Testis (tissue), 2 donors: ENCODE results near the gene CNKSR1.

Experiments used
- CTCF ChIP-seq, 3 experiments: fragments of 450-650 bp in 2 of 3; fragments of 200-600 bp in 1 of 3; sonication (generic) in 1 of 3; IDR thresholded peaks; one replicate each; pipeline ENCODE4 v1.5.1; 2016 to 2019; ENCODE audit warnings: antibody characterized with exemption in 3 of 3, mild to moderate bottlenecking in 2 of 3, moderate library complexity in 1 of 3
- POLR2A ChIP-seq: fragments of 450-650 bp; IDR thresholded peaks from one replicate; pipeline ENCODE4 v1.6.1; 2017; ENCODE audit warnings: antibody characterized with exemption, mild to moderate bottlenecking, moderate library complexity

DNA sequence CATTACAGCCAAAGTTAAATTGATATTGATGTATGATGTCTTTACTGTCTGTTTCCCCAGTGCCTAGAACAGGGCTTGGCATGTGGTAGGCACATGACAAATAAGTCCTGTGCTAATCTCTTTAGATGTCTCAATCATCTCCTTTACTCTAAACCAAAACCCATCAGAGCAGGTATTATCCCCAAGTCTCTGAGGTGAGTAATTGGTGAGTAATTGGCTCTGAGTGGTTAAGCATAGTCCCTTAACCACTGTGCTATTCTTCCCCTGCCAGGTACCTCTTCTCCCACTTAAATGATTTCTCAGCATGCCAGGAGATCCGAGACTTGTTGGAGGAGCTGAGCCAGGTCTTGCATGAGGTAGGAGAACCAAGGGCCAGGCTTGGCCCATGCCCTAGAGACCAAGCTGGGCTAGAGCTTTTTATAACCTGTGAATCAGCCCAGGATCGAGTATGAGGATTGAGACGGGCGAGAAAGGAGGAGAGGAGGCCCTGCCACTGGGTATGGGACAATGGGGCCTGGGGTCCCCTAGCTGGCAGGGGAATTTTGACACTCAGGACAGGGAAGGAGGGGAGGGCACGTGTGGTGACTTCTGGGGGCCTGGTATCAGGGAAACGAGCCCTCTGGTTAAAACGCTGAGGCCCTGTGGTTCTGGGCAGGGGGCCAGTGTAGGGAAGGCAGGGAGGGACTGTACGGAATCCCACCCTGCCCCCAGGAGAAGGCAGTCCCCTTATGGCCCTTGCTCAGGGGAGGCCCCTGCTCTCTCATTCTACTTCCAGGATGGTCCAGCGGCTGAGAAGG lies 4.5 kb downstream of the CNKSR1 start:
- TF ChIP-seq CTCF (IDR thresholded peaks at IDR 0.05) (no peak), POLR2A (no peak)
